ENCODE measurements around the gene EXOSC7. TPM values are rescaled to one million over a fixed set of nuclear protein-coding genes. Genes with fewer than 3 reads are reported as not detected.

The EXOSC7 gene
- total and polyA plus RNA-seq, 9 of the 15 experiments (the other 6 are each of a cell fraction or from before 2014, with no cell fraction given) = 88.5 to 237 (median 112) TPM

DNA sequence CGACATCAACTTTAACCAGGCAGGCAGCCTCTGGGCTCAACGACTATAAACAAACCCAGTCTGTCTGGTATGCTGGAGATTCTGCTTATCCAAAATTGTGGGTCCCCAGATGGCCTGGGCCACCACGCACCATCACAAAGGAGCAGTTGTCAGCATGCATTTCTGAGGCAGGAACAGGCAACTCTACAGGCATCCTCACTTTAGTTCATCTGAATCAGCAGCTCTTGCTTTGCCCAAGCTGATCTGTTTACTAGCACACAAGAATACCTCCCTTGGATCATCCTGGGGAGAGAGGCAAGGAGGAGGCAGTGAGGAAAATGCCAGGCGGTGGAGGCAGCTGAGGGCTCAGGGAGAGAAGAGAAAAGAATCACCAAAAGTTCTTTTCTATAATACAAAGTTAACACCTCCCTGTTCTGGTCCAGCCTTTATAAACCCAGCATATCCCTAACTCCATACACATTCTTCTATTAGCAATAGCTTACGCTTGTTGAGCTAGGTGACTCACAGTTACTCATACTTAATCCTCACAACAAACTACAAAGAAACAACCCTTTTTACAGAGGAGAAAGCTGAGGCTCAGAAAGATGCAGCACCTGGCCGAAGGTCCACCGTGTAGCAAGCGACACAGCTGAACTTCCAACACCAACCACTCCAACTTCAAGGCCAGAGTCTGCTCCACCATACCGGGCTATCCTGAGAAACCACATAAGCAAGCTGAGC, 33.7 kb upstream of the EXOSC7 start:
- ChIA-PET CTCF (ENCODE audit: low intra/inter-chr PET ratio) (no interaction called here), POLR2A (interaction anchor here (0.6 to 1.4 kb wide), 3 partner anchors 11 to 68 kb away, joined by 3 to 4 read pairs (median 3); no protein-coding TSS in a partner anchor)
- Histone ChIP-seq H4K20me1 (replicated peaks; ENCODE audit: control insufficient read depth, insufficient read depth, low read length) (no peaks in the 10 kb centered on the region; the same call in 1 of the 2 replicates), H3K79me2 (ENCODE audit: control insufficient read depth, insufficient read depth, low read length) (no peaks in the 10 kb centered on the region), H3K4me3 (no peak overlapping the region), H2AFZ (ENCODE audit: low read depth, low read length) (no peak overlapping the region), H3K9me3 (replicated peaks; ENCODE audit: control insufficient read depth, insufficient read depth, low read depth, low read length) (no peaks in the 10 kb centered on the region), H3K4me2 (ENCODE audit: insufficient read depth, low read length) (no peak overlapping the region), H3K9me1 (ENCODE audit: control insufficient read depth, insufficient read depth, low read length) (no peaks in the 10 kb centered on the region), H3K4me1 (replicated peaks in 1 of 2; ENCODE audit: control insufficient read depth in 2 of 2, insufficient read depth in 2 of 2, low read length in 2 of 2) (no peaks in the 10 kb centered on the region), H3K27me3 (ENCODE audit: control insufficient read depth in 2 of 2, insufficient read depth in 2 of 2, low read length in 2 of 2) (no peaks in the 10 kb centered on the region), H3K27ac (ENCODE audit: extremely low read depth, low read depth, low read length) (no peak overlapping the region), H3K36me3 (ENCODE audit: control insufficient read depth, insufficient read depth, low read length) (peaks cover 69% of the 10 kb centered on the region), H3K9ac (ENCODE audit: insufficient read depth in 1 of 2, low read depth in 2 of 2, low read length in 2 of 2) (no peak overlapping the region)
- DNase-seq (ENCODE audit: extremely low read depth in 1 of 4, low spot score in 3 of 4) = no peak
- in situ Hi-C loops (cut with MboI) = no loop called here
- ATAC-seq = no peak
- no peak for FAIRE-seq
- 74% methylated on average over 9 of the region's 9 CpGs for WGBS (ENCODE audit: insufficient coverage, low coverage, missing lambda C conversion rate)
- peak; percentile 84 for TF ChIP-seq FOSL1 (tag; conservative IDR thresholded peaks at IDR 0.05)
- TF ChIP-seq PHB (CRISPR knock-in tag; IDR thresholded peaks at IDR 0.05) = no peak
- BruUV-seq (replicated peaks) = no TSS peak
- intact Hi-C loops (cut with micrococcal nuclease) = no loop called here

DNA sequence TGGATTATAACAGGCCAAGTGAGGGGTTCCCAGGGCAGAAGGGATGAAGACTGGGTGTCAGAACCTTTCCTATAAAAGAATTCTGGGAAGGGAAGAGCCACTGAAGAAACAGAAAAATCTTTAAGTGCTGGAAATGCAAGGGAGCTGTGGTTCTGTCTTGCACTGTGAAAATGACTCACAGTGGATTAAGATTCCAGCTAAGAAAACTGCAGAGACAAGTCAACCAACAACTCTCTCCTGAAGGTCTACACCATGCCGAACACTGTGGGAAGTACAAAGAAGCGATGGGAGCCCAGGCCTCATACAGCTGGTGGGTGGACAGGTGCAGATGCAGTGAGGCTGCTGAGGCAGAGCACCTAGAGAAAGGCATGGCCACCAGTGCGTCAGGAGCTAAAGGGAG, 27.8 kb upstream of the EXOSC7 start:
- Histone ChIP-seq H3K79me2 (ENCODE audit: control insufficient read depth, insufficient read depth, low read length) (no peaks in the 10 kb centered on the region; the same call in 2 of the 3 replicates), H4K20me1 (replicated peaks; ENCODE audit: control insufficient read depth, insufficient read depth, low read length) (peaks cover 4% of the 10 kb centered on the region; the same call in 1 of the 2 replicates), H3K4me2 (ENCODE audit: insufficient read depth, low read length) (no peak overlapping the region), H3K9ac (ENCODE audit: insufficient read depth in 1 of 2, low read depth in 2 of 2, low read length in 2 of 2) (no peak overlapping the region), H3K9me3 (replicated peaks; ENCODE audit: control insufficient read depth, insufficient read depth, low read depth, low read length) (no peaks in the 10 kb centered on the region), H3K4me1 (replicated peaks in 1 of 2; ENCODE audit: control insufficient read depth in 2 of 2, insufficient read depth in 2 of 2, low read length in 2 of 2) (no peaks in the 10 kb centered on the region), H3K27me3 (ENCODE audit: control insufficient read depth in 2 of 2, insufficient read depth in 2 of 2, low read length in 2 of 2) (no peaks in the 10 kb centered on the region), H3K27ac (ENCODE audit: extremely low read depth, low read depth, low read length) (no peak overlapping the region), H3K4me3 (no peak overlapping the region), H2AFZ (ENCODE audit: low read depth, low read length) (no peak overlapping the region), H3K9me1 (ENCODE audit: control insufficient read depth, insufficient read depth, low read length) (peaks cover 4% of the 10 kb centered on the region), H3K36me3 (ENCODE audit: control insufficient read depth, insufficient read depth, low read length) (peaks cover 21% of the 10 kb centered on the region; the same call in 2 of the 3 replicates)
- BruUV-seq (replicated peaks) = no TSS peak
- DNase-seq (ENCODE audit: extremely low read depth in 1 of 4, low spot score in 3 of 4) (no peak), FAIRE-seq (no peak), ATAC-seq (no peak)
- CTCF ChIA-PET (ENCODE audit: low intra/inter-chr PET ratio) = no interaction called here
- POLR2A ChIA-PET = interaction anchor here (0.6 to 1.2 kb wide), 3 partner anchors 10 to 34 kb away, joined by 3 to 4 read pairs (median 3); partner anchors contain the start of genes EXOSC7 and ZDHHC3
- intact Hi-C loops (cut with micrococcal nuclease) (no loop called here), in situ Hi-C loops (cut with MboI) (no loop called here)
- WGBS (ENCODE audit: insufficient coverage, low coverage, missing lambda C conversion rate) = 97% methylated on average over 3 of the region's 3 CpGs
- TF ChIP-seq ZNF589 (CRISPR knock-in tag; IDR thresholded peaks at IDR 0.05; ENCODE audit: low read depth) (no peak), U2AF1 (optimal IDR thresholded peaks at IDR 0.05; ENCODE audit: low read depth, low read length) (no peak), YY1 (IDR thresholded peaks at IDR 0.05; ENCODE audit: borderline replicate concordance in 1 of 3, control insufficient read depth in 1 of 3, extremely low read depth in 1 of 3, insufficient read depth in 3 of 3, insufficient read length in 1 of 3, insufficient replicate concordance in 2 of 3, low read depth in 1 of 3, low read length in 2 of 3) (no peak), ZNF212 (CRISPR knock-in tag; IDR thresholded peaks at IDR 0.05) (no peak), MBD2 (IDR thresholded peaks at IDR 0.05; ENCODE audit: borderline replicate concordance, low read depth) (no peak), CHCHD3 (CRISPR knock-in tag; IDR thresholded peaks at IDR 0.05) (no peak), JUND (IDR thresholded peaks at IDR 0.05; ENCODE audit: borderline replicate concordance, low read depth, low read length) (no peak), JUND (tag; IDR thresholded peaks at IDR 0.05; ENCODE audit: borderline replicate concordance, low read depth, low read length) (no peak)
- TF ChIP-seq, protein P1, sequence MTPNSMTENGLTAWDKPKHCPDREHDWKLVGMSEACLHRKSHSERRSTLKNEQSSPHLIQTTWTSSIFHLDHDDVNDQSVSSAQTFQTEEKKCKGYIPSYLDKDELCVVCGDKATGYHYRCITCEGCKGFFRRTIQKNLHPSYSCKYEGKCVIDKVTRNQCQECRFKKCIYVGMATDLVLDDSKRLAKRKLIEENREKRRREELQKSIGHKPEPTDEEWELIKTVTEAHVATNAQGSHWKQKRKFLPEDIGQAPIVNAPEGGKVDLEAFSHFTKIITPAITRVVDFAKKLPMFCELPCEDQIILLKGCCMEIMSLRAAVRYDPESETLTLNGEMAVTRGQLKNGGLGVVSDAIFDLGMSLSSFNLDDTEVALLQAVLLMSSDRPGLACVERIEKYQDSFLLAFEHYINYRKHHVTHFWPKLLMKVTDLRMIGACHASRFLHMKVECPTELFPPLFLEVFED (CRISPR knock-in tag; conservative IDR thresholded peaks at IDR 0.05) = no peak
- TF ChIP-seq, protein P2, sequence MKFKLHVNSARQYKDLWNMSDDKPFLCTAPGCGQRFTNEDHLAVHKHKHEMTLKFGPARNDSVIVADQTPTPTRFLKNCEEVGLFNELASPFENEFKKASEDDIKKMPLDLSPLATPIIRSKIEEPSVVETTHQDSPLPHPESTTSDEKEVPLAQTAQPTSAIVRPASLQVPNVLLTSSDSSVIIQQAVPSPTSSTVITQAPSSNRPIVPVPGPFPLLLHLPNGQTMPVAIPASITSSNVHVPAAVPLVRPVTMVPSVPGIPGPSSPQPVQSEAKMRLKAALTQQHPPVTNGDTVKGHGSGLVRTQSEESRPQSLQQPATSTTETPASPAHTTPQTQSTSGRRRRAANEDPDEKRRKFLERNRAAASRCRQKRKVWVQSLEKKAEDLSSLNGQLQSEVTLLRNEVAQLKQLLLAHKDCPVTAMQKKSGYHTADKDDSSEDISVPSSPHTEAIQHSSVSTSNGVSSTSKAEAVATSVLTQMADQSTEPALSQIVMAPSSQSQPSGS (CRISPR knock-in tag; IDR thresholded peaks at IDR 0.05) = no peak

All from K562 (cell line).